Measurements from ENCODE around the gene TNRC6C. TPM values are rescaled to one million over a fixed set of nuclear protein-coding genes. Genes with fewer than 3 reads are reported as not detected.

TNRC6C gene
- total RNA-seq, 1 experiment from 2014 or later = 9.6 TPM

- H3K4me3 ChIP-seq = no peak overlapping the region
- DNase-seq (ENCODE audit: low read depth in 1 of 2, low spot score in 2 of 2) = no peak
- H3K36me3 ChIP-seq = 0 out of 2 replicates have a peak, but pooled peaks cover 6% of the 10 kb centered on the region
- H3K27me3 ChIP-seq (replicated peaks) = no peaks in the 10 kb centered on the region
- H3K4me1 ChIP-seq (replicated peaks) = no peaks in the 10 kb centered on the region
- no peaks in the 10 kb centered on the region for H3K9me3 ChIP-seq (replicated peaks)
- H3K27ac ChIP-seq = no peak overlapping the region
Observed at GRCh38 chr17:78019367-78019975, 61.0 kb downstream of the TNRC6C start.

GRCh38 chr17:78019976-78020716, 61.6 kb downstream of the TNRC6C start:
- no peak for DNase-seq (ENCODE audit: low read depth in 1 of 2, low spot score in 2 of 2)
- H3K36me3 ChIP-seq = 0 out of 2 replicates have a peak, but pooled peaks cover 2% of the 10 kb centered on the region
- H3K4me3 ChIP-seq = no peak overlapping the region
- no peaks in the 10 kb centered on the region for H3K27me3 ChIP-seq (replicated peaks)
- H3K9me3 ChIP-seq (replicated peaks) = no peaks in the 10 kb centered on the region
- H3K27ac ChIP-seq = no peak overlapping the region
- H3K4me1 ChIP-seq (replicated peaks) = 0 out of 2 replicates have a peak, but pooled peaks cover 3% of the 10 kb centered on the region

- H3K9me3 ChIP-seq (replicated peaks) = no peaks in the 10 kb centered on the region
- H3K27me3 ChIP-seq (replicated peaks) = no peaks in the 10 kb centered on the region
- H3K27ac ChIP-seq = no peak overlapping the region
- no peaks in the 10 kb centered on the region for H3K36me3 ChIP-seq
- 0 out of 2 replicates have a peak, but pooled peaks cover 3% of the 10 kb centered on the region for H3K4me1 ChIP-seq (replicated peaks)
- no peak overlapping the region for H3K4me3 ChIP-seq
- DNase-seq (ENCODE audit: low read depth in 1 of 2, low spot score in 2 of 2) = no peak
Observed at GRCh38 chr17:78020717-78021108, 62.2 kb downstream of the TNRC6C start.

GRCh38 chr17:78022425-78022824, 63.9 kb downstream of the TNRC6C start:
- Histone ChIP-seq H3K36me3 (no peaks in the 10 kb centered on the region), H3K4me1 (replicated peaks) (0 out of 2 replicates have a peak, but pooled peaks cover 3% of the 10 kb centered on the region), H3K27me3 (replicated peaks) (no peaks in the 10 kb centered on the region), H3K9me3 (replicated peaks) (no peaks in the 10 kb centered on the region), H3K4me3 (no peak overlapping the region), H3K27ac (no peak overlapping the region)
- DNase-seq (ENCODE audit: low read depth in 1 of 2, low spot score in 2 of 2) = no peak

GRCh38 chr17:78023042-78023441, 64.5 kb downstream of the TNRC6C start:
- no peaks in the 10 kb centered on the region for H3K27me3 ChIP-seq (replicated peaks)

GRCh38 chr17:78026381-78026780, 67.9 kb downstream of the TNRC6C start:
- Histone ChIP-seq H3K27ac (no peak overlapping the region), H3K36me3 (no peaks in the 10 kb centered on the region), H3K4me3 (no peak overlapping the region), H3K27me3 (replicated peaks) (no peaks in the 10 kb centered on the region), H3K4me1 (replicated peaks) (peaks cover 20% of the 10 kb centered on the region), H3K9me3 (replicated peaks) (no peaks in the 10 kb centered on the region)
- DNase-seq (ENCODE audit: low read depth in 1 of 2, low spot score in 2 of 2) = no peak

More at GRCh38 chr17:78023042-78023441, 64.5 kb downstream of the TNRC6C start:
- no peak overlapping the region for H3K27ac ChIP-seq
- H3K36me3 ChIP-seq = no peaks in the 10 kb centered on the region
- no peaks in the 10 kb centered on the region for H3K9me3 ChIP-seq (replicated peaks)
- H3K4me3 ChIP-seq = no peak overlapping the region
- DNase-seq (ENCODE audit: low read depth in 1 of 2, low spot score in 2 of 2) = no peak
- 0 out of 2 replicates have a peak, but pooled peaks cover 3% of the 10 kb centered on the region for H3K4me1 ChIP-seq (replicated peaks)

GRCh38 chr17:78027121-78027520, 68.6 kb downstream of the TNRC6C start:
- no peak for DNase-seq (ENCODE audit: low read depth in 1 of 2, low spot score in 2 of 2)
- Histone ChIP-seq H3K36me3 (no peaks in the 10 kb centered on the region), H3K4me1 (replicated peaks) (peaks cover 27% of the 10 kb centered on the region), H3K27ac (no peak overlapping the region), H3K4me3 (no peak overlapping the region), H3K9me3 (replicated peaks) (no peaks in the 10 kb centered on the region), H3K27me3 (replicated peaks) (no peaks in the 10 kb centered on the region)

GRCh38 chr17:78029697-78030096, 71.2 kb downstream of the TNRC6C start:
- Histone ChIP-seq H3K27me3 (replicated peaks) (no peaks in the 10 kb centered on the region), H3K36me3 (peaks cover 5% of the 10 kb centered on the region), H3K4me3 (no peak overlapping the region), H3K4me1 (replicated peaks) (peaks cover 46% of the 10 kb centered on the region), H3K9me3 (replicated peaks) (no peaks in the 10 kb centered on the region), H3K27ac (peak overlapping the region; percentile 29)
- DNase-seq (ENCODE audit: low read depth in 1 of 2, low spot score in 2 of 2) = no peak

- Histone ChIP-seq H3K36me3 (peaks cover 14% of the 10 kb centered on the region), H3K9me3 (replicated peaks) (no peaks in the 10 kb centered on the region), H3K27ac (peak overlapping the region; percentile 29), H3K27me3 (replicated peaks) (no peaks in the 10 kb centered on the region), H3K4me1 (replicated peaks) (peaks cover 51% of the 10 kb centered on the region), H3K4me3 (no peak overlapping the region)
- no peak for DNase-seq (ENCODE audit: low read depth in 1 of 2, low spot score in 2 of 2)
Observed at GRCh38 chr17:78031435-78031834, 72.9 kb downstream of the TNRC6C start.

GRCh38 chr17:78032166-78032565, 73.7 kb downstream of the TNRC6C start:
- no peak overlapping the region for H3K4me3 ChIP-seq
- H3K27ac ChIP-seq = peak overlapping the region; percentile 29
- no peaks in the 10 kb centered on the region for H3K27me3 ChIP-seq (replicated peaks)
- peak in 1 of 2 experiments; percentile 63 for DNase-seq (ENCODE audit: low read depth in 1 of 2, low spot score in 2 of 2)
- H3K36me3 ChIP-seq = peaks cover 14% of the 10 kb centered on the region
- no peaks in the 10 kb centered on the region for H3K9me3 ChIP-seq (replicated peaks)
- H3K4me1 ChIP-seq (replicated peaks) = peaks cover 51% of the 10 kb centered on the region

- Histone ChIP-seq H3K4me3 (no peak overlapping the region), H3K9me3 (replicated peaks) (no peaks in the 10 kb centered on the region), H3K36me3 (peaks cover 14% of the 10 kb centered on the region), H3K27me3 (replicated peaks) (no peaks in the 10 kb centered on the region), H3K4me1 (replicated peaks) (peaks cover 51% of the 10 kb centered on the region), H3K27ac (peak overlapping the region; percentile 75)
- peak; percentile 71 to 82 for DNase-seq (ENCODE audit: low read depth in 1 of 2, low spot score in 2 of 2)
Observed at GRCh38 chr17:78034429-78035091, 76.1 kb downstream of the TNRC6C start.

- Histone ChIP-seq H3K36me3 (peaks cover 14% of the 10 kb centered on the region), H3K27me3 (replicated peaks) (no peaks in the 10 kb centered on the region), H3K9me3 (replicated peaks) (no peaks in the 10 kb centered on the region), H3K27ac (no peak overlapping the region), H3K4me3 (no peak overlapping the region), H3K4me1 (replicated peaks) (peaks cover 47% of the 10 kb centered on the region)
- no peak for DNase-seq (ENCODE audit: low read depth in 1 of 2, low spot score in 2 of 2)
Observed at GRCh38 chr17:78037280-78037679, 78.8 kb downstream of the TNRC6C start.

GRCh38 chr17:78038748-78039288, 80.3 kb downstream of the TNRC6C start:
- H3K27ac ChIP-seq = no peak overlapping the region

More at GRCh38 chr17:78038748-78039288, 80.3 kb downstream of the TNRC6C start:
- no peak for DNase-seq (ENCODE audit: low read depth in 1 of 2, low spot score in 2 of 2)
- Histone ChIP-seq H3K4me1 (replicated peaks) (peaks cover 43% of the 10 kb centered on the region), H3K9me3 (replicated peaks) (no peaks in the 10 kb centered on the region), H3K27me3 (replicated peaks) (no peaks in the 10 kb centered on the region), H3K36me3 (peaks cover 11% of the 10 kb centered on the region), H3K4me3 (no peak overlapping the region)
